GM11168 (cell line): Measurements from ENCODE around the gene ST3GAL2.

Experiments
- in situ Hi-C: fragments of 300-500 bp; cut with MboI; formaldehyde crosslinking; loops from one replicate; pipeline ENCODE4 v1.12.0; 2022; ENCODE audit warnings: low sequenced_read_pairs; ENCODE audit not compliant: unreplicated experiment

Gene ST3GAL2

DNA sequence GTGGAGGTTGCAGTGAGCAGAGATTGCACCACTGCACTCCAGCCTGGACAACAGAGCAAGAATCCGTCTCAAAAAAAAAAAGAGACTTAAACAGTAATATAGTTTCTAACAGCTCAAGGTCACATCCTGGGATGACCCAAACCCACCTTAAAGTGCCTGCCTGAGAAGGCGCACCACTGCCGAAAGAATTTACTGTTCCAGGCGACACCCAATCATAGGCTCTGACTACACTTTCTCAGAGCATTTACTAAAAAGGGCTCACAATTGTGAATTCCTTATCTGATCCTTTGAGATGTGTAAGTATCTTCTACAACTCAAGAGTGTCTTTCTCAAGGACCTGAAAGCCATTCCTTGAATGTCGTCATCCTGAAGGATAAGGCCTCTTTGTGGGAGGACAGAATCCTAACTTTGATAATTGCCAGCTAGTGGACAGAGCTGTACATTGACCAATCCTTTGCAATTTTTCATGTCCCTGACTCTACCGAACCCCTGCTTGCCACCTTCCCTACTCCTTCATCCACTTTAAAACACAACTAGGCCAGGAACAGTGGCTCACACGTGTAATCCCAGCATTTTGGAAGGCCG is 2.6 kb upstream of the ST3GAL2 start:
- in situ Hi-C loops, result no loop called here

DNA sequence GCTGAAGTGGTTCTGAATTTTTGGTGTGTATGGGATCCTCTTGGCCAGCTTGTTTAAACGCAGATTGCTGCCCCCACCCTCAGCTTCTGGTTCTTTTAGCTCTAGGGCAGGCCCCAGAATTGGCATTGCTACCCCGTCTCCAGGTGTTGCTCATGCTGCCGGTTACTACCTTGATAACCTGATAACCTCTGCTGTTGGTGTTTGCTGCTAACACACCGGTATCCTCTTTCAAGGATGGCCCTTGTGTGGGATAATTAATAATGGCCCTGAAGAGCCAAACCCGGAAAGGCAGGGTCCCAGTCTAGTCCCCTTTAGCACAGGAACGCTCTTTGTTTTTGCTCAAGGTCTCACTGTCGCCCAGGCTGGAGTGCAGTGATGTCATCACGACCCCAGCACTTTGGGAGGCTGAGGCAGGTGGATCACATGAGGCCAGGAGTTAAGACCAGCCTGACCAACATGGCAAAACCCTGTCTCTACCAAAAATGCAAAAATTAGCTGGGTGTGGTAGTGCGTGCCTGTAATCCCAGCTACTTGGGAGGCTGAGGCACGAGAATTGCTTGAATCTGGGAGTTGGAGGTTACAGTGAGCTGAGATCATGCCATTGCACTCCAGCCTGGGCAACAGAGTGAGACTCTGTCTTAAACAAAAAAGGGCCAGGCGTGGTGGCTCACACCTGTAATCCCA is 1.3 kb upstream of the ST3GAL2 start:
- in situ Hi-C loops, result no loop called here

DNA sequence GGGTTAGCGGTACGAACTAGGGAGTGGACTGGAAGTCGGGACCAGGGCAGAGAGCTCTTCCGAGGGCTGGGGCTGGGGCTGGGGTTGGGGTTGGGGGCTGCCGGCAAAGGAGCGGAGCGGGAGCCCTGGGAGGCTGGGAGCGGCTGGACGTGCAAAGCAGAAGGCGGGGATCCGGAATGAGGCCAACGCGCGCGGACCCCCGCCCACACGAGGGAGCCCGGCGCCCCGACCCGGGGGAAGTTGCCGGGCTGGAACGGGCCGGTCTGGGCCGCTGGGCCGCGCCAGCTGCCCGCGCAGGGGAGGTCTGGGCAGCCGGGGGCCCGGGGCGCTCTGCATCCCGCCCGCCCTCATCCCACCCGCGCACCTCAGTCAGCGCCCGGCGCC is 323 bp downstream of the ST3GAL2 start:
- in situ Hi-C loops, result no loop called here

DNA sequence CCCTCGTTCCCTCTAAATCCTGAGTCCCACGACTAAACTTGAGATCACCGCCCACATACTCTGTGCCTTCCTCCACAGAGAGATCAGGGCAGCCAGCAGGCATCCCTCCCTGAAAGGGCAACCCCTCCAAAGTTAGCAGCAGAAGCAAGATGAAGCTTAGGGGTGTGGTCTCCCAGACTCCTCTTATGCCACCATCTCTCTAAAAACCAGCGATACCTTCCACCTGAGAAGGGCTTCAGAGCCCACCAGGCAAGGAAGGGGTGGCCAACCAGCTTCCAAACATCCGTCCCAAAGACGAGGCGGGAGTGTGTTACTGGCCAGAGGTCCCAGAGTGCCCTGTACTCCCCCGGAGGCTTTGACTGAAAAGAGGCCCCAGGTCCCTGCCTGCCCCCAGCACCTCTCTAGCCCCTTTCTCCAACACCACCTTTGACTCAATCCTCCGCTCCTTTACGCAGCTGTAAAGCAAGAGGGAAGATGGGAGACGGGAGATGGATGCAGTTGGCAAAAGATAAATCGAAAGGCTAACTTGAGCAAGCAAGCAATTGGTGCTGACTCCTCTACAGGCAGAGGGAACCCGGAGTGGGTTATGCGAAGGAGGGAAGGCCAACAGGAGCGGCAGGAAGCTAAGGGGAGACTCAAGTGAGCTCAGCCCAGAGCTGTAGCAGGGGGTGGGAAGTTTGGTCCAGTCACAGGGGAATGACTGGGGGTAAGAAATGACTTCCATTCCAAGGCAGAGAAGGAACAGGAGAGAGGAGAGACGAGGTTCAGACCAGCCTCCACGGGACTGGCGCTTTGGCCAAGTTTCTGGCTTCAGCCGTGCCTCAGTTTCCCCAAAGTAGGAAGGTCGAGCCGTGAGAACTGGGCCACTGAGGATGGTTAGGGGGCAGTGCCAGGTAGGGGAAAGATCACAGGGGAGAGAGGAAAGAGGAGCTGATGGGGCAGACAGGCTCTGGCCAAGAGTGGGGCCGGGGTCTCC is 1.0 kb downstream of the ST3GAL2 start:
- in situ Hi-C loops, result no loop called here

DNA sequence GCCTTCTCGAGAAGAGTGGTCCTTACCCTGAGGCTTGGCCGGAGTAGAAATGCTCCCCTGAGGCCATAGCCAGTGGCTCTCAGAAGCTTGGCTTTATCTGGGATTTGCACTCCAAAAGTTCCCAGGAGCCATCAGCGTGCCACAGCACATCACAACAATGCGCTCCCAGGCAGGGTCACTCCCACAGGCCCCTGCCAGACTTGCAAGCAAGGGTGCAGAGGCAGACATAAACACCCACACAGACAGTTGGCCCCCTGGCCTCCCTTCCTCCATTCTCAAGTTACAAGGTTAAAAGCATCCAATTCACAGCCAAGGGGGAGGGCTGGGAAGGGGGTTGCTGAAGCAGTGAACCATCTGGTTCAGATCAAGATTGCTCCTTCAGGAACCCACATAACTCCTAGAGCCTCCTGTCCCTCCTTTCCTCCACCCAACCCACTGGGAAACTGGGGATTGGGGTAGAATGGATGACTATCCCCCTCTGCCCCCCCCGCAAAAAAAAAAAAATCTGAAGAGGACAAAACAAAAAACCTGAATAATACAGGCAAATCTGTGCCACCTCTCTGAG is 1.8 kb downstream of the ST3GAL2 start:
- in situ Hi-C loops, result no loop called here

DNA sequence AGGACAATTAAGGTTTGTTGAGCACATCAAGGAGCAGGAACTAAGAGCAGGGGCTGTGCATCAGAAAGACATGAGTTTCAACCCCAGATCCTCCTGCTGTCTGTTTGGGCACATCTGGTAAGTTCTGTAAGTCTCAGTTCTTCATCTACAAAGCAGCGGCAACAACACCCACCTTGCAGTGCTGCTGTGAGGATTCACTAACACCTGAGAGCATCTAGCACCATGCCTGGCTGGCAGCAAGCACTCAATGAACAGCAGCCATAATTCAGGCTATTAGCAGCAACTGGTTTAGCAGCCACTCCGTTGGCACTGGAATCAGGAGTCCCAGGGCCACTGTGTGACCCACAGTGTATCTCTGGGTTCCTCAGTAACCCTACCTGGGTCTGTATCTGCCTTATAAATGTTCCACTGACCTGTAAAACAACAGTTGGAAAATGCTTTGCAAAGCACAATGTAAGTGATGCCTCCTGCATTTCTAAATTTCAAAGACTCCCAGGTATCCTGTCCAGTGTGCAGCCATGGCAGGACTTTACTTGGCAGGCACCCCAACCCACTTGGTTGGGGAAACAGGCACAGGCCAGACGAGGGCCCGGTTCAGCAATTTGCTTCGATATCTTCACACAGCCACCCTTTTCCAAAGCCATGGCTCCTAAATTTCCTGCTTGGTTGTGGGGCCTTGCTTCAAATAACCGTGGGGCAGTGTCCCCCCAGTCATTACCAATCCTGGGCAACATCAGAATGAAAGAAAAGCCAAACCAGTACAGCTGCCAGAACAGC is 4.2 kb downstream of the ST3GAL2 start:
- in situ Hi-C loops, result no loop called here

DNA sequence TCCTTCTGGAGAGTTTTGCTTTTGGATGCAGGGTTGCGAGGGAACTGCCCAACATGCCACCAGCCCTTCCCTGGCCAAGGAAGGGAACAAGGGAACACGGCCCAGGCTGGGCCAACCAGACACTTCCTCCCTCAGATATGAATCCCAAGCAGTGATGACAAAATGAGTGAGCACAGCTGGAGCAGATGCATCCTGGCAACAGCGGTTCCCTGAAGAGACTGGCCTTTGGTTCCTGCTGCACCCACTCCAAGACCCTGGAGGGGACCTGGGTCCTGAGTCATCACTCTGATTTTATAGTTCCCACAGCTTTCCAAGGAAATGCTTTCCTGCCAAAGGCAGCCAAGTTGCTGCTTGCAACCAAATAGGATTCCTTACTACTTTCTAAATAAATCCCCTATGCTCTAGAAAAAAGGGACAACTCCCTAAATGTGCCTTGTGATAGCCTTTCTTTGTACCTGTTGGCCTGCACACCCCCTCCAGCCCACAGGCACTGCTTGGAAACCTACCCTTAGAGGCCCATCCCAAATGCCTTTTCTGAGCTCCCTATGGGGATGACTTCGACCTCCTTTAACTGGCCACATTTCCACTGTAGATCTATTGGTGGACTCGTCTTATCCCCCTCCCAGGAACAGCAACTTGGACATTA is 5.3 kb downstream of the ST3GAL2 start:
- in situ Hi-C loops, result no loop called here

DNA sequence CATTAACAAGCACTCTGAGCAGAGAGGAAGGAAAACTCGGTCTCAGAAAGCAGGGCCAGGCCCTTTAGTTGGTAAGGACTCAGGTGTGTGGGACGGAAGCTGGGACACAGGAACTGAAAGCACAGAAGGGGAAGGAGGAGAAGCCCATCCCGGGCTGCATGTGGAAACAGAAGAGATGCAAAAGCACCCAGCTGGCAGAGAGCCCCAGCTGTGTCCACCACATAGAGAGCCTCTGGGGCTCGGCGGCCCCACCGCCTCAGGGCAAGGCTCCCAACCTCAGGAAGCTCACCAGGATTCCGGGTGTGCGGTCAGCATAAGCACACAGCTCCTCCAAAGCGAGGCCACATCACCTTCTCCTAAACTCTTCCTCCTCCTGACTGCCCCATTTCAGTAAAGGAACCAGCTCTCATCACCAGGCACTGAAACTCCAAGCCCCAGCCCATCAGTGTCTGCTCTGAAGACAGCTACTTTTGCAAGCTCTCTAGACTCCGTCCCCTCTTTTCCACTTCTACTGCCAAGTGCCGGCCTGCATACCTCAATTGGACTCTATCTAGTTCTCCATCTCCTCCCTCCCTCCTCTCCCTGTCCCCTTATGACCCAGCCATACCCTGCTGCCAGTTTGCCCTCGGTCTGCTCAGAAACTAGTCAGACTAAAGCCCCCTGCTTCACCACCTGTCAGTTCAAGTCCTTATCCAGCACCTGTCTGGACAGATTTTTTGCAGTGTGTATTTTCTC is 6.0 kb downstream of the ST3GAL2 start:
- in situ Hi-C loops, result no loop called here

DNA sequence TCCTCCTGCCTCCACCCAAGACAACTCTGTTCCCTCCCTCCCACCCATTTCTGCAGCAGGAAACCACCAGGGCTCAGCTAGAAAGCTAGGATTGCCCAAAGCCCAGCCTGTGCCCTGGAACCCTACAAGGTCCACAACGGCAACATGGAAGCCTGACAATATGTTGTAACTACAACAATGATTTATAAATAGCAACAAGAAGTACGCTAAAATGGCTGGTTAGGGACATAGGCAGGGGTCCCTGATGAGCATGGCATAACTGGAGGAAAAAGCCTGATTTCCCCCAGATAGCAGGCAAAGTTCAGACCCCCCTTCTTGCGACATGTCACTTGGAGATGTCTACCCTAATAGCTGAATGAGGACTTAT is 6.6 kb downstream of the ST3GAL2 start:
- in situ Hi-C loops, result no loop called here

DNA sequence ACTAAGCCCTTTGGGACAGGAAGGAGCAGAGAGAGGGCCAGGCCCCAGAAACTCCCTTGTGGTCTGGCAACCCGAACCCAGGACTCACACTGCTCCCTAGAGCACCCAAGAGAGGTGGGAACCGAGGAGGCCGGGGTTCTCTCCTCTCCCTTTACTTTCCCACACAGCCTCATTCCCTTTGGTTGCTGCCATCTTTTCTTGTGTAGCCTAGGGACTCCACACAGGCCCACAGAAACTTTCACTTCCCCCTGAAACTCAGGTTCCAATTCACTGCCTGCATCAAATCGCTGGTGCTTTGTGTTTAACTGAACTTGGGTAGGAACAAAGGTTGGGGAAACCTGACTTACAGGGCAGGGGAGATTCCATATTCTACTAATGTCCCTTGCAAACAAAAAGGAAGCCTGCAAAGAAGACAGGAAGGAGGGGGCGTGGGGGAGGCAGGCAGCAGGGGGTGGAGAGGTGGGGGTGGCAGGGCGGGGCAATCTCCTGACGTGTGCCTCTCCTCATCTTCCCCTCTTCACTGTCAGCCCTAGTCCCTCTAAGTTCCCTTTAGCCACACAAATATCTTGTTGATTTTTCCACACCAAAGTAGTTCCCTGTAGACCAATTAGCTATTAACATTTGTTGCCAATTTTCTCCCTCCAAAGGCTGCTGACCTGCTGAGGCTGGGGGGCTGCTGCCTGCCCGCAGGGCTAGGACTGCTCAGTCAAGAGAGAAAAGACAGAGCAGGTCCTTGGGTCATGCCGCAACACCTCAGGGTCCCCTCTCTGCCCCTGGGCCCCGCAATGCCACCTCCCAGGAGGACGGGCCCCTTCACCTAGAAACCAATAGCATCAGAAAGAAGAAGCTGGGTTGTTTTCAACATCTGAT is 8.0 kb downstream of the ST3GAL2 start:
- in situ Hi-C loops, result no loop called here

DNA sequence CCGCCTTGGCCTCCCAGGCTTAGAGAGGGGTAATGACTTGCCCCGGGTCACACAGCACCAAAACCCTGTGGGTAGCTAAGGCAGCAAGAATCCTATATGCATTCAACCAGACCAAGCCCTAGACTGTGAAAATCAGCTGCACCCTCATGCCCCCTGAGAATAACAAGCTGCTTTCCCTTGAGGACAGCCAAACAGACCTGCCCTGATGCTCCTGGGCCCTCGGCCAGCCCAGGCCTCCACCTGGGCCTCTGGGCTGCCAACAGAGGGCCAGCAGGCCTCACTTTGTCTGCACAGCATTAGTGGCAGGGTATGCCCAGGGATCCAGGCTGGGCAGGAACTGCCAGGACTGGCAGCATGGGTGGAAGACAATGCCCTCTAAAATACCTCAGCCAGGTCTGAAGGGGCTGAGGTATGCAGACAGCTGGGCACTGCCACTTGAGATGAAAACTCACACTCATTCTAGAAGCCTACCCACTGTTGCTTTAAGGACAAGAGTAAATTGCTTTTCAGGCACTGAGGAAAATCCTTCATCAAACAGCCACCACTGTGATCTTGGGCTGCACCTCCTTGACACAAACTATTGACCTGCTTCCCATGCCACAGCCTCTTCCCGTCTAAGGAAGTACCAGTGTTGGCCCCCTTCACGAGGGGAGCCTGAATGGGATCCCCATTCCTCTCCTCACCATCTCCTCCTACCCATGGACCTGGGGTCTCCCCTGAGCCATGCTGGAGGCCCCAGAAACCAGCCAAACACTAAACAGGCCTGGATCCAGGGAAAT is 8.8 kb downstream of the ST3GAL2 start:
- in situ Hi-C loops, result no loop called here

DNA sequence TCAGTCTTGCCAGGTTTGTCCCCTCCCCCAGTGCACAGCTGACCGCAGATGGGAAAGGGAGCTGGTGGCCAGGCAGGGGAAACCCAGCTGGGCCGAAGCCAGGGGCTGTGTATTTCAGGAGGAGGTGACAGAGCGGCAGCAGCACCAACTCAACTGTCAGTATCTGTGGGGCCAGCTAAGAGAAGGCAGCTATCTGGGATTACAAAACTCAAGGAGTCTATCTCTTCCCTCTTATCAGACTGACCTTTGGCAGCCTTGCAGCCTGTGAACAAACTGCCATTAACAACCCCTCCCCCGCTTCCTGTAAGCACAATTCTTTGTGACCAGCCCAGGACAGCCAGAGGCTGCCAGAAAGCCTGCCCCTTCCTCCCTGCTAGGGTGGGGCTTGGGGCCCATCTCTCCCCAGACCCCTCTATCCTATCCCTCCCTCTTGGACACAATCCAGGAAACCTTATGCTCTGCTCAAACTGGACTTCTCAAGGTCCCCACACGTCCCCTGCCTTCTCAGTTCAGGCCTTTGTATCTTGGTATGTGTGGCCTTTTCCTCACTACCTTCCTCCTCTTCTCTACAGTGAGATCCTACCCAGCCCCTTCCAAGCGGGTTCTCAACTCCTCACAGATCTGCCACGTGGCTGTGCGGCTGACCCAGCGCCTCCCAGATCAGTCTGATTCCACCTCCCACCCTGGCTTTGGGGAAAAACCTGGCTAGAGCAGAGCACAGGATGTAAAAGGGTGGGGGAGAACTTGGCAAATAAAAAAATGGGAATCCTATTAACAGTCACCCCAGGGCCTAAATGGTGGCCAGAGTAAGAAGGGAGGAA is 10.5 kb downstream of the ST3GAL2 start:
- in situ Hi-C loops, result no loop called here

DNA sequence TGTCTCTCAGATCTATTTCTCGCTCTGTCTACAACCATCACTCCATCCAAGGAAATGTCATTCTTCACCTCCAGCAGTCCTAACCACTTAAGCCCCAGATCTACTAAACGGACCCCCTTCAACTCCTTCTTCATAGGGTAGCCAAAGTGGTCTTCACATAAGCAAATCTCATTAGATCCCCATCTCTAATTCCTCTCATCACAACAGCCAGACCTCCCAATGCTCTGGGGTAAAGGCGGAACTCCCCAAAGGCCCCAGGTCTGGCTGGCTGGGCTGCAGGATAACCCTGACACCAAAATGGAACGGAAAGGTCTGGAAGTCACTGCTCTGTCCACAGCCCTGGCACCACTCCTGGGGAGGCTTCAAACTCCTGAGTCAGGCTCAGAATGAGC is 11.1 kb downstream of the ST3GAL2 start:
- in situ Hi-C loops, result no loop called here

DNA sequence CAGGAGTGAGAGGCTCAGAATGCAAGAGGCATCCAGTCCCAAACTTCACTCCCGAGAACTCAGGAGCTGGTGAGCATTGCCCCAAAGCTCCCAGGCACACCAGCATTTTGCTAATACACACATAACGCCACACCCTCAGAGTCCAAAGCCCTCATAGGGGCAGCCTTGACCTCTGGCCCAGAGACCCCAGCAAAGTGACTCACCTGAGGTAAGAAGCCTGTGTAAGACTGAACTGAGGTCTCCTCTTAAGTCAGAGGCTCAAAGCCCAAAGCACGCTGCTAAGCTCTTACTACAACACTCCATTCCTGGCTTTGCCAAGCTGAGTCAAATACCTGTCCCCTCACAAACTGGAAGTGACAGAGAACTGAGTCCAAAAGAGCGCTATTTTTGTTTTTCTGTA is 16.4 kb downstream of the ST3GAL2 start:
- in situ Hi-C loops, result no loop called here

DNA sequence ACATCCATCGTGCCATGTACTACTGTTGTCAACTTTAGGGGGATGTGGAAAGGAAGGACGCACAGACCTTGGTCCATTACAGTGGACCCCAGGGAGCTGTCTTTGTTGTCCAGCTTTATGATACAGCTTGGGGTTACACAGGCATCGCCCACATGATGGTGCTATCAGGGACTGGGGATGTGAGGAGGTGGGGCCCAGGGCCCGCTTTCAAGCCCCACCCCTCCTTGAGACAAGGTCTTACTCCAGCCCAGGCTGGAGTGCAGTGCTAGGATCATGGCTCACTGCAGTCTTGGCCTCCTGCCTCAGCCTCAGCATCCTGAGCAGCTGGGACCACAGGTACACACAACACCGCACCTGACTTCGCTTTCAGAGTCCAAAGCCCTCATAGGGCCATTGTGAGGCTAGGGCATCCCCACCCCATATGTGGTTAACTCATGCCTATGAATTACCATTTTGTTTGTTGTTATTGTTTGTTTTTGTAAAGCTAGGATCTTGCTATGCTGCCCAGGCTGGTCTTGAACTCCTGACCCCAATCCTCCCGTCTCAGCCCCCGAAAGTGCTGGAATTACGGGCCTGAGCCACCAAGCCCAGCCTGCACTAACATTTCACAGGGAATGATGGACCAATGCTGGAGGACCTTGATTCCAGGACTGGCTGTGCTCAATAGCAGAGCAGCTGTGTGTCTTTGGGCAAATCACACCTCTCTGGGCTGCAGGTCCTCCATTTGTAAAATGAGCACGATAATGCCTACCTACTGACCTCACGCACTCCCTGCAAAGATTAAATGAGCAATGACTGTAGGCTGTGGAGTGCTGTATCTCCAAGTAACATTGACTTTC is 17.2 kb downstream of the ST3GAL2 start:
- in situ Hi-C loops, result no loop called here

DNA sequence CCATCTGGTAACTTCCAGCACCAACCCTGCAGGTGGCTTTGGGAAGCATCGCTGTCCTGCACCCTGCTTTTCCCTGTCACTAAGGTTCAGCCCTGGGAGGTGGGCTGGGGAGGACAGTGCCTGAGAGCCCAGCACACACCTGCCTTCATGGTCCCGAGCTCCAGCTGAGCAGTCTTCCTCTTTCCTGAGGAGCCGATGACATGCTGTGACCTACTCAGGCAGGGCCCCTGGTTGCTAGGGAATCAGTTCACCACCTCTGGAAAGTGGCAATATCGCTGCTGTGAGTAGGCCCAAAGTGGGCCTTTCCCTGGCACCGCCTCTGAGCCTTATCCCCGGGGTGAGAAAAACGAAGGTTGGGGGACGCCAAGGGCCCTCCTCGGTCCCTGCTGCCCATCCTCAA is 17.9 kb downstream of the ST3GAL2 start:
- in situ Hi-C loops, result no loop called here
